Measurements from ENCODE around the gene DMD. TPM values are rescaled to one million over a fixed set of nuclear protein-coding genes. Genes with fewer than 3 reads are reported as not detected.

The DMD gene
- total RNA-seq, 1 donor from 2014 or later = 23.9 TPM

GRCh38 chrX:31297881-31298280 lies 1913.5 kb downstream of the DMD start:
- peaks cover 2% of the 10 kb centered on the region for H3K36me3 Mint-ChIP-seq (ENCODE audit: insufficient read depth)
- no peaks in the 10 kb centered on the region for H3K27me3 Mint-ChIP-seq
- peaks cover 27% of the 10 kb centered on the region for H3K9me3 Mint-ChIP-seq (ENCODE audit: low read depth)
- DNase-seq (ENCODE audit: low spot score, unreplicated experiment) = no peak
- no peak overlapping the region for H3K4me3 Mint-ChIP-seq (ENCODE audit: low read depth)
- H3K4me1 Mint-ChIP-seq (ENCODE audit: low read depth) = peaks cover 12% of the 10 kb centered on the region
- no peak overlapping the region for H3K27ac Mint-ChIP-seq
- TF ChIP-seq CTCF (IDR thresholded peaks at IDR 0.05; ENCODE audit: unreplicated experiment) = no peak

GRCh38 chrX:31294475-31294874 lies 1916.9 kb downstream of the DMD start:
- peaks cover 28% of the 10 kb centered on the region for H3K9me3 Mint-ChIP-seq (ENCODE audit: low read depth)
- no peak overlapping the region for H3K27ac Mint-ChIP-seq
- peaks cover 2% of the 10 kb centered on the region for H3K36me3 Mint-ChIP-seq (ENCODE audit: insufficient read depth)
- H3K27me3 Mint-ChIP-seq = no peaks in the 10 kb centered on the region
- H3K4me3 Mint-ChIP-seq (ENCODE audit: low read depth) = no peak overlapping the region
- DNase-seq (ENCODE audit: low spot score, unreplicated experiment) = no peak
- no peak for TF ChIP-seq CTCF (IDR thresholded peaks at IDR 0.05; ENCODE audit: unreplicated experiment)
- H3K4me1 Mint-ChIP-seq (ENCODE audit: low read depth) = peaks cover 3% of the 10 kb centered on the region

- Mint-ChIP-seq H3K9me3 (ENCODE audit: low read depth) (peaks cover 19% of the 10 kb centered on the region), H3K27me3 (no peaks in the 10 kb centered on the region), H3K4me3 (ENCODE audit: low read depth) (no peak overlapping the region), H3K4me1 (ENCODE audit: low read depth) (no peaks in the 10 kb centered on the region), H3K27ac (no peak overlapping the region), H3K36me3 (ENCODE audit: insufficient read depth) (peaks cover 2% of the 10 kb centered on the region)
- no peak for DNase-seq (ENCODE audit: low spot score, unreplicated experiment)
- TF ChIP-seq CTCF (IDR thresholded peaks at IDR 0.05; ENCODE audit: unreplicated experiment) = no peak
Measured at GRCh38 chrX:31293409-31293808, 1917.9 kb downstream of the DMD start.

GRCh38 chrX:31291131-31291530 lies 1920.2 kb downstream of the DMD start:
- Mint-ChIP-seq H3K4me3 (ENCODE audit: low read depth) (no peak overlapping the region), H3K27ac (no peak overlapping the region), H3K36me3 (ENCODE audit: insufficient read depth) (peaks cover 2% of the 10 kb centered on the region), H3K9me3 (ENCODE audit: low read depth) (peaks cover 29% of the 10 kb centered on the region), H3K4me1 (ENCODE audit: low read depth) (no peaks in the 10 kb centered on the region), H3K27me3 (peaks cover 6% of the 10 kb centered on the region)
- TF ChIP-seq CTCF (IDR thresholded peaks at IDR 0.05; ENCODE audit: unreplicated experiment) = no peak
- no peak for DNase-seq (ENCODE audit: low spot score, unreplicated experiment)

GRCh38 chrX:31287861-31288260 lies 1923.5 kb downstream of the DMD start:
- H3K36me3 Mint-ChIP-seq (ENCODE audit: insufficient read depth) = no peaks in the 10 kb centered on the region
- no peak for DNase-seq (ENCODE audit: low spot score, unreplicated experiment)
- no peak overlapping the region for H3K27ac Mint-ChIP-seq
- no peak overlapping the region for H3K4me3 Mint-ChIP-seq (ENCODE audit: low read depth)
- no peaks in the 10 kb centered on the region for H3K4me1 Mint-ChIP-seq (ENCODE audit: low read depth)
- peaks cover 34% of the 10 kb centered on the region for H3K9me3 Mint-ChIP-seq (ENCODE audit: low read depth)
- peaks cover 6% of the 10 kb centered on the region for H3K27me3 Mint-ChIP-seq
- no peak for TF ChIP-seq CTCF (IDR thresholded peaks at IDR 0.05; ENCODE audit: unreplicated experiment)
